HepG2 (cell line): ENCODE measurements around the gene KRT2. TPM values are rescaled to one million over a fixed set of nuclear protein-coding genes. Genes with fewer than 3 reads are reported as not detected.

ENCODE experiments used
- ATAC-seq: fragments of 200-7000 bp; cut with Tn5 transposase; 3 replicates; pipeline ENCODE4 v1.9.1; 2020; ENCODE audit warnings: mild to moderate bottlenecking, moderate library complexity
- BruUV-seq: library from RNA; stranded (reverse); fragments of 400-500 nt; replicated peaks from 2 replicates; lab custom pipeline; 2021; lab: Mats Ljungman, UMichigan
- CTCF ChIA-PET: fragments of 300-600 bp; formaldehyde crosslinking; extraction: SDS; loops from one replicate; lab custom pipeline; 2021; ENCODE audit warnings: low total read pairs, inconsistent platforms, low intra/inter-chr PET ratio; lab: Yijun Ruan, JAX
- POLR2A ChIA-PET: fragments of 350-600 bp; sonication (Branson Sonifier 250); formaldehyde crosslinking; loops from one replicate; lab custom pipeline; 2020; ENCODE audit warnings: antibody characterized with exemption, inconsistent platforms; lab: Yijun Ruan, JAX
- DNase-seq: peaks from one replicate; pipeline ENCODE4 v3.0.0-alpha.2; 2015; ENCODE audit warnings: low spot score
- FAIRE-seq: peaks from 3 replicates; lab custom pipeline; 2011; peaks lifted over from hg19 to GRCh38; lab: Jason Lieb, UNC
- H2AFZ ChIP-seq: one replicate; pipeline ENCODE4 v1.6.1; 2011; ENCODE audit warnings: low read length, inconsistent platforms
- H3K27ac ChIP-seq: fragments of 300-600 bp; 3 replicates; pipeline ENCODE4 v1.8.0; 2011; ENCODE audit warnings: mixed run types, mild to moderate bottlenecking, mixed read lengths, low read length, inconsistent platforms; ENCODE audit not compliant: insufficient read depth; ENCODE audit errors: extremely low read length
- H3K27me3 ChIP-seq, 2 experiments: fragments of 200-600 bp in 1 of 2; 2 replicates in 1 of 2; 3 replicates in 1 of 2; pipeline versions ENCODE4 v1.6.0 to v1.8.0; 2011; ENCODE audit warnings: low read length in 2 of 2, mild to moderate bottlenecking in 2 of 2, moderate library complexity in 2 of 2, inconsistent platforms in 1 of 2; ENCODE audit not compliant: insufficient read depth in 2 of 2, control insufficient read depth in 1 of 2
- H3K36me3 ChIP-seq, 2 experiments: fragments of 200-600 bp in 1 of 2; replicated peaks in 1 of 2; 2 replicates in 1 of 2; 3 replicates in 1 of 2; pipeline versions ENCODE4 v1.5.1 to v1.8.0; 2011; ENCODE audit warnings: low read length in 2 of 2, inconsistent platforms in 1 of 2; ENCODE audit not compliant: insufficient read depth in 2 of 2, control insufficient read depth in 1 of 2
- H3K4me1 ChIP-seq: 2 replicates; pipeline ENCODE4 v1.5.1; 2012; ENCODE audit warnings: low read length, inconsistent platforms; ENCODE audit not compliant: insufficient read depth
- H3K4me2 ChIP-seq: 2 replicates; pipeline ENCODE4 v1.6.0; 2011; ENCODE audit warnings: low read depth, low read length, inconsistent platforms
- H3K4me3 ChIP-seq, 3 experiments: fragments of 200-600 bp in 1 of 3; sonication (generic), shearing (Covaris generic) in 1 of 3; replicated peaks in 1 of 3; 2 replicates each; pipeline ENCODE4 v1.5.1; 2011 to 2016; ENCODE audit warnings: low read length in 3 of 3, inconsistent platforms in 2 of 3, low read depth in 2 of 3, mild to moderate bottlenecking in 2 of 3, control low read depth in 1 of 3, mixed read lengths in 1 of 3; ENCODE audit not compliant: insufficient read depth in 1 of 3
- H3K79me2 ChIP-seq: one replicate; pipeline ENCODE4 v1.6.1; 2011; ENCODE audit warnings: low read length, inconsistent platforms; ENCODE audit not compliant: insufficient read depth
- H3K9ac ChIP-seq: 2 replicates; pipeline ENCODE4 v1.6.0; 2011; ENCODE audit warnings: mild to moderate bottlenecking, low read depth, low read length, inconsistent platforms; ENCODE audit not compliant: insufficient read depth
- H3K9me3 ChIP-seq: 2 replicates; pipeline ENCODE4 v1.5.1; 2012; ENCODE audit warnings: mild to moderate bottlenecking, low read length
- H4K20me1 ChIP-seq: 2 replicates; pipeline ENCODE4 v1.6.0; 2011; ENCODE audit warnings: inconsistent platforms, mild to moderate bottlenecking, low read length, moderate library complexity; ENCODE audit not compliant: insufficient read depth
- ATF5 ChIP-seq: sonication (generic); formaldehyde crosslinking; IDR thresholded peaks from 2 replicates; pipeline ENCODE4 v1.4.0; 2020; ENCODE audit warnings: mild to moderate bottlenecking, low read depth, missing genetic modification reagents
- PTBP1 ChIP-seq: fragments of 200-400 bp; formaldehyde crosslinking; IDR thresholded peaks from 2 replicates; pipeline ENCODE4 v1.6.1; 2018; ENCODE audit warnings: low read length, low read depth; ENCODE audit not compliant: poor library complexity, severe bottlenecking
- SNAPC5 ChIP-seq: sonication (generic); formaldehyde crosslinking; IDR thresholded peaks from 2 replicates; pipeline ENCODE4 v1.8.1; 2023; ENCODE audit warnings: mild to moderate bottlenecking, missing genetic modification reagents, borderline replicate concordance
- UBTF ChIP-seq: sonication (generic); formaldehyde crosslinking; IDR thresholded peaks from 2 replicates; pipeline ENCODE4 v1.4.0; 2020; ENCODE audit warnings: mild to moderate bottlenecking, missing genetic modification reagents
- ZNF251 ChIP-seq: sonication (generic); formaldehyde crosslinking; IDR thresholded peaks from 2 replicates; pipeline ENCODE4 v1.9.0; 2021; ENCODE audit warnings: mild to moderate bottlenecking, missing genetic modification reagents
- ZNF263 ChIP-seq: sonication (generic); formaldehyde crosslinking; IDR thresholded peaks from 2 replicates; pipeline ENCODE4 v1.4.0; 2020; ENCODE audit warnings: missing genetic modification reagents
- ZSCAN22 ChIP-seq: sonication (generic); formaldehyde crosslinking; IDR thresholded peaks from 2 replicates; pipeline ENCODE4 v1.4.0; 2020; ENCODE audit warnings: mild to moderate bottlenecking, missing genetic modification reagents
- WGBS: methylation state at CpG from one replicate; pipeline ENCODE4 v1.1.6; 2017; ENCODE audit warnings: low lambda C conversion rate; 5-methylcytosine and 5-hydroxymethylcytosine counted together
- in situ Hi-C: cut with HindIII; loops from 2 replicates; pipeline ENCODE4 v1.10.0; 2017; ENCODE audit warnings: low pct_unique_long_range_greater_than_20kb; ENCODE audit not compliant: extremely low pct_ligation_motif_present
- intact Hi-C: fragments of 100-400 bp; cut with micrococcal nuclease; formaldehyde crosslinking; loops from one replicate; pipeline ENCODE4 v1.10.0; 2022; ENCODE audit not compliant: unreplicated experiment
- polyA plus RNA-seq, 8 experiments: library from polyadenylated mRNA; depleted of rRNA in 3 of 8; stranded (reverse) in 7 of 8; unstranded in 1 of 8; fragments of >200 nt; fragmentation: Illumina TruSeq in 4 of 8; extraction: Trizol in 4 of 8; gene quantifications; 2 replicates each; pipeline versions ENCODE4 v1.2.1 to v1.2.3, GENCODE V29; 2011 to 2016; ENCODE audit warnings: low read depth in 4 of 8, missing spikeins in 1 of 8, mixed read lengths in 1 of 8; ENCODE audit not compliant: insufficient read depth in 1 of 8
- total RNA-seq, 5 experiments: library from RNA; depleted of rRNA; stranded (reverse); fragments of >200 nt; fragmentation: Illumina TruSeq; extraction: Trizol; gene quantifications; 2 replicates each; pipeline ENCODE4 v1.2.3, GENCODE V29; 2016; ENCODE audit warnings: low read depth in 1 of 5

KRT2 gene
- total and polyA plus RNA-seq, 2 of the 13 experiments (the other 11 are each of a cell fraction or from before 2014, with no cell fraction given): not detected

DNA sequence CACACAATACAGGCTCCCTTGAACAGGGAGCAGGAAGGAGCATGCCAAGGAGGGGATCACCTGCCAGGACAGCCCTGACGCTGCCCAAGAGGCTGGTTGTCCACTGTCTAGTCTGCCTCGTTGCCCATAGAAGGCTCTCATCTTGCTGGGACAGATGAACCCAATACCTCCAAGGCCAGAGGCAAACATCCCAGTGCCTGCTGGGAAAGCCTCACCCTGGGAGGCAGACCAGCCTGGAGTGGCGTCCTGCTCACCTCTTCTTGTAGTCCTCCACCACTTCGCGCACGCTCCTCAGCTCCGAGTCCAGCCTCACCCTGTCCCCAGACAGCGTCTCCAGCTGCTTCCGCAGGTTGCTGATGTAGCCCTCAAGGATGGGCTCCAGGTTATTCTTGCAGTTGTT lies 36.1 kb downstream of the KRT2 start:
- in situ Hi-C loops: no loop called here
- TF ChIP-seq ZNF263 (CRISPR knock-in tag) (no peak), ZNF251 (CRISPR knock-in tag) (no peak), ZSCAN22 (CRISPR knock-in tag) (no peak), PTBP1 (no peak), UBTF (CRISPR knock-in tag) (no peak), ATF5 (CRISPR knock-in tag) (no peak), SNAPC5 (CRISPR knock-in tag) (no peak)
- Histone ChIP-seq H3K27me3 (peaks cover 6 to 55% of the 10 kb centered on the region in 2 experiments; a peak in 3 of 5 replicates), H3K27ac (no peak overlapping the region), H3K9me3 (no peaks in the 10 kb centered on the region), H3K4me2 (no peak overlapping the region), H3K79me2 (no peaks in the 10 kb centered on the region), H4K20me1 (no peaks in the 10 kb centered on the region), H3K4me3 (no peak overlapping the region), H3K4me1 (no peaks in the 10 kb centered on the region), H3K36me3 (no peaks in the 10 kb centered on the region), H3K9ac (no peak overlapping the region), H2AFZ (no peak overlapping the region)
- ChIA-PET CTCF (no interaction called here), POLR2A (no interaction called here)
- no TSS peak for BruUV-seq
- intact Hi-C loops: no loop called here
- ATAC-seq (no peak), FAIRE-seq (no peak), DNase-seq (no peak)
- whole genome bisulfite sequencing: no CpG with 5 or more reads among the region's 9 CpGs
